Measurements from ENCODE around the gene AOC2. TPM values are rescaled to one million over a fixed set of nuclear protein-coding genes. Genes with fewer than 3 reads are reported as not detected.

The AOC2 gene
- total and polyA plus RNA-seq, 2 of the 13 experiments (the other 11 are each of a cell fraction or from before 2014, with no cell fraction given) = 1.2 to 3.3 TPM

DNA sequence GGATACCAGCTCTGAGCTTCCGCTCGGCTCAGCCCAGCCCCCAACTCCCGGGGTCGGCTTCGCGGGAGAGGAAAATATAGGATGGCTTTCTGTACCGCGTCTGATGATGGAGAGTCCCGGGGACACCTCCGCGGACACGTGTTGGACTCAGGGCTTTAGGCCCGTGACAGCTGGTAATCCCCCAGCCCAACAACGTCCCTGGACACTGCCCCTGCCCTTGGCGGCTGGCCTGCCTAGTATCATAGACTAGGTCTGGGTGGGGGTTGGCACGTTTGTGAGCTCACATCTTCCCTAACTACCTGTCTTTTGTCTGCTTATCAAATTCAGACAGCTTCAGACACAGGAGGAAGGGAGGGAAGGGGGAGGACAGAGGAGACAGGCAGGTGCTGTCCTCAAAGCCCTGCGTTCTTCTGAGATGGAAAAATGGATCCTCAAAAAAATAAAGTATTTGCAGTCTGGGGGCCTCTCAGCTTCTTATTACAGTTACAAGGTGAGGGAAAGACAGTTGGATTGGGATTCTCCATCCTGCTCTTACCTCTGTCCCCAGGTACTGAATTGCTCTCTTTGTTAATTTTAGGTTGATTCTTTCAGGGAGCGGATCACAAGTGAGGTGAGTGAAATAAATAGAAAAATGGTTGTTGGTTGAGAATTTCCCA lies 10.5 kb upstream of the AOC2 start (continued):
- TF ChIP-seq POLR2A (IDR thresholded peaks at IDR 0.05; ENCODE audit: insufficient read depth in 1 of 2, low read depth in 2 of 2, low read length in 2 of 2) (no peak), ZNF737 (CRISPR knock-in tag; IDR thresholded peaks at IDR 0.05; ENCODE audit: borderline replicate concordance) (0 out of 2 replicates have a peak, but pooled peaks have one; percentile 59), NR2C2 (CRISPR knock-in tag; IDR thresholded peaks at IDR 0.05; ENCODE audit: borderline replicate concordance) (no peak), ZNF503 (CRISPR knock-in tag; IDR thresholded peaks at IDR 0.05) (no peak), MAFF (IDR thresholded peaks at IDR 0.05; ENCODE audit: low read depth, low read length) (no peak), ZMYM3 (CRISPR knock-in tag; IDR thresholded peaks at IDR 0.05) (no peak), JUNB (CRISPR knock-in tag; IDR thresholded peaks at IDR 0.05; ENCODE audit: borderline replicate concordance) (no peak), AHDC1 (CRISPR knock-in tag; IDR thresholded peaks at IDR 0.05; ENCODE audit: borderline replicate concordance) (no peak), NFE2L1 (CRISPR knock-in tag; IDR thresholded peaks at IDR 0.05; ENCODE audit: borderline replicate concordance) (no peak), ZMYM4 (CRISPR knock-in tag; IDR thresholded peaks at IDR 0.05) (no peak), HMGA1 (CRISPR knock-in tag; conservative IDR thresholded peaks at IDR 0.05) (no peak), REXO4 (CRISPR knock-in tag; IDR thresholded peaks at IDR 0.05; ENCODE audit: borderline replicate concordance) (no peak), ZNF704 (CRISPR knock-in tag; IDR thresholded peaks at IDR 0.05; ENCODE audit: borderline replicate concordance) (0 out of 2 replicates have a peak, but pooled peaks have one; percentile 14), MTF2 (CRISPR knock-in tag; IDR thresholded peaks at IDR 0.05; ENCODE audit: borderline replicate concordance) (no peak), PAX8 (CRISPR knock-in tag; IDR thresholded peaks at IDR 0.05; ENCODE audit: borderline replicate concordance) (no peak), ZNF790 (CRISPR knock-in tag; IDR thresholded peaks at IDR 0.05; ENCODE audit: borderline replicate concordance) (no peak), BHLHE40 (IDR thresholded peaks at IDR 0.05; ENCODE audit: low read length) (no peak)
- TF ChIP-seq, protein P1, sequence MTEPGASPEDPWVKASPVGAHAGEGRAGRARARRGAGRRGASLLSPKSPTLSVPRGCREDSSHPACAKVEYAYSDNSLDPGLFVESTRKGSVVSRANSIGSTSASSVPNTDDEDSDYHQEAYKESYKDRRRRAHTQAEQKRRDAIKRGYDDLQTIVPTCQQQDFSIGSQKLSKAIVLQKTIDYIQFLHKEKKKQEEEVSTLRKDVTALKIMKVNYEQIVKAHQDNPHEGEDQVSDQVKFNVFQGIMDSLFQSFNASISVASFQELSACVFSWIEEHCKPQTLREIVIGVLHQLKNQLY (CRISPR knock-in tag; IDR thresholded peaks at IDR 0.05) = no peak
- TF ChIP-seq, protein P2, sequence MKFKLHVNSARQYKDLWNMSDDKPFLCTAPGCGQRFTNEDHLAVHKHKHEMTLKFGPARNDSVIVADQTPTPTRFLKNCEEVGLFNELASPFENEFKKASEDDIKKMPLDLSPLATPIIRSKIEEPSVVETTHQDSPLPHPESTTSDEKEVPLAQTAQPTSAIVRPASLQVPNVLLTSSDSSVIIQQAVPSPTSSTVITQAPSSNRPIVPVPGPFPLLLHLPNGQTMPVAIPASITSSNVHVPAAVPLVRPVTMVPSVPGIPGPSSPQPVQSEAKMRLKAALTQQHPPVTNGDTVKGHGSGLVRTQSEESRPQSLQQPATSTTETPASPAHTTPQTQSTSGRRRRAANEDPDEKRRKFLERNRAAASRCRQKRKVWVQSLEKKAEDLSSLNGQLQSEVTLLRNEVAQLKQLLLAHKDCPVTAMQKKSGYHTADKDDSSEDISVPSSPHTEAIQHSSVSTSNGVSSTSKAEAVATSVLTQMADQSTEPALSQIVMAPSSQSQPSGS (CRISPR knock-in tag; IDR thresholded peaks at IDR 0.05) = no peak

Measured in HepG2 (cell line).